ENCODE measurements around the gene GSTM3. TPM values are rescaled to one million over a fixed set of nuclear protein-coding genes. Genes with fewer than 3 reads are reported as not detected.

Gene GSTM3
- total and polyA plus RNA-seq, 2 experiments from 2014 or later, result 297 to 962 TPM

DNA sequence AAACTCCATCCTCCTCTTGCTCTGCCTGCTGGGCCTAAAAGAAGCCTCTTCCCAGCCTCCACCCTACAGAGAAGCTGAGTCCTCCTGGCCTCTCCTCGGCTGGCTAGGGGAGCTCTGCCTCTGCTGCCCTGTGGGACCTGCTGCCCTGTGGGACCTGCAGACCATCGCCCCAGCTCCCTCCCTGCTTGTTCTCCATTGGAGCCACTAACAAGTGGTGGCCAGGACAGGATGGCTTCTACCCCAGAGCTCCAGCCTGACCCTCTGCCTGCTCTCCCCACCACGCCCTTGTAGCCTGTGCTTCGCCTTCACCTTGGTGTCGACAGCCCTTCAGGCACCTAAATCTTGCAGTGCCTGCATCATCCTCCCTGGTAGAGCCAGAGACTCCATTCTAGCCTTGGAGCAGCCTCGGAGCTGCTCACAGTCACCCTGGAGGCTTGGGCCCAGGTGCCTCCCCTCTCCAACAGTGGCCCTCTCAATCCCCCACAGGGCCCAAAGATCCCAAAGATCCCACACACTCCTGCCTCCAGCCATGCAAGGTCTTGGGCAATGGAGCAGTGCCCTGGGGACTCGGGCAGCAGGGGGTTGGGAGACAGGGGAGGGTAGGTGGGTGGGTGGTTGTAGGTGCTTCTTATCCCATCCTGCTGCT, 19.9 kb upstream of the GSTM3 start:
- Histone ChIP-seq H3K27ac (peak overlapping the region; percentile 99), H3K4me3 (no peak overlapping the region), H3K9me2 (replicated peaks; ENCODE audit: insufficient read depth) (no peaks in the 10 kb centered on the region), H4K20me1 (ENCODE audit: insufficient read depth, poor library complexity, severe bottlenecking) (no peaks in the 10 kb centered on the region), H3K36me3 (replicated peaks; ENCODE audit: insufficient read depth, low read depth) (no peaks in the 10 kb centered on the region), H3K9me3 (ENCODE audit: low read depth) (no peaks in the 10 kb centered on the region), H3K79me2 (peaks cover 16% of the 10 kb centered on the region), H3K4me2 (peak overlapping the region; percentile 85), H3K27me3 (no peaks in the 10 kb centered on the region), H3K4me1 (ENCODE audit: insufficient read depth) (peaks cover 35% of the 10 kb centered on the region), H2AFZ (no peak overlapping the region)
- WGBS (ENCODE audit: low lambda C conversion rate, missing lambda C conversion rate), result 83% methylated on average over 7 of the region's 7 CpGs
- TF ChIP-seq, protein P1, sequence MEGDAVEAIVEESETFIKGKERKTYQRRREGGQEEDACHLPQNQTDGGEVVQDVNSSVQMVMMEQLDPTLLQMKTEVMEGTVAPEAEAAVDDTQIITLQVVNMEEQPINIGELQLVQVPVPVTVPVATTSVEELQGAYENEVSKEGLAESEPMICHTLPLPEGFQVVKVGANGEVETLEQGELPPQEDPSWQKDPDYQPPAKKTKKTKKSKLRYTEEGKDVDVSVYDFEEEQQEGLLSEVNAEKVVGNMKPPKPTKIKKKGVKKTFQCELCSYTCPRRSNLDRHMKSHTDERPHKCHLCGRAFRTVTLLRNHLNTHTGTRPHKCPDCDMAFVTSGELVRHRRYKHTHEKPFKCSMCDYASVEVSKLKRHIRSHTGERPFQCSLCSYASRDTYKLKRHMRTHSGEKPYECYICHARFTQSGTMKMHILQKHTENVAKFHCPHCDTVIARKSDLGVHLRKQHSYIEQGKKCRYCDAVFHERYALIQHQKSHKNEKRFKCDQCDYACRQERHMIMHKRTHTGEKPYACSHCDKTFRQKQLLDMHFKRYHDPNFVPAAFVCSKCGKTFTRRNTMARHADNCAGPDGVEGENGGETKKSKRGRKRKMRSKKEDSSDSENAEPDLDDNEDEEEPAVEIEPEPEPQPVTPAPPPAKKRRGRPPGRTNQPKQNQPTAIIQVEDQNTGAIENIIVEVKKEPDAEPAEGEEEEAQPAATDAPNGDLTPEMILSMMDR (IDR thresholded peaks at IDR 0.05; ENCODE audit: poor library complexity), result no peak
- TF ChIP-seq EZH2 (IDR thresholded peaks at IDR 0.05; ENCODE audit: borderline replicate concordance) (no peak), EZH2phosphoT487 (IDR thresholded peaks at IDR 0.05; ENCODE audit: low read depth, severe bottlenecking, unreplicated experiment) (no peak)
- no peak for DNase-seq (ENCODE audit: low spot score)

DNA sequence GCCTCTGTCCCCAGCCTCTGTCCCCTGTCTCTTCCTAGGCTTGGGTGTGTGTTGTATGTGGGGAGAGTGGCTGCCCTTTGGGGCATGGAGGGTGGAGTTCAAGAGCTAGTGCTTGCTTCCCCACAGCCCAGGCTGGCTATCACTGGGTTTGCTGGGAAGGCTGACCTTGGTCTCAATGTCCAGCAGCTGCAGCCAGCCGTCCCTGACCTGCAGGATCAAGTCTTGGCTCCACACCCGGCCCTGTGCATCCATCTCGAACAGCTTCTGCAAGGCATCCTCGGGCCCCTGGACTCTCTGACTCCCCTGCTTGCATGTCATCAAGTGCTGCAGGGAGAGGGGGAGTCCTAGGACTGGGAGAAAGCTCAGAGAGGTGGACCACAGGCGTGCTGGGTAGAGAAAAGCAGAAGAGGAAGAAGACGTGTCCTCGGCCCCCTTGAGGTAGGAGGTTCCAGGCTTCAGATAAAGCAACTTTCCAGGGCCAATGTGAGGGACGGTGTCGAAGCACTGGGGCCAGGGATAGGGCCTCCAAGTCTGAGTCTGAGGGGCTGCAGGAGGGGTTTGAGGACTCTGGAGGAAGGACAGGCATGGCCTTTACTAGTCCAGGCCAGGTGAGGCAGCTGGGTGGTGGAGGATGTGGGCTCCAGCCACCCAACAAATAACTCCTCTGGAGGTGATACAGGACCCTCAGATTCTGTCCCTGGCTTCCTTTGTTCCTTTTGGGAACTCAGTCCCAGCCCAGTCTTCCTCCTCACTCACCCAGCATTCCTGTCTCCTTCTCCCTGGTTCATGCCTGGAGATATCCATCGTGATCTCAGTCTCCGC, 18.9 kb upstream of the GSTM3 start:
- Histone ChIP-seq H4K20me1 (ENCODE audit: insufficient read depth, poor library complexity, severe bottlenecking) (no peaks in the 10 kb centered on the region), H3K9me2 (replicated peaks; ENCODE audit: insufficient read depth) (no peaks in the 10 kb centered on the region)

DNA sequence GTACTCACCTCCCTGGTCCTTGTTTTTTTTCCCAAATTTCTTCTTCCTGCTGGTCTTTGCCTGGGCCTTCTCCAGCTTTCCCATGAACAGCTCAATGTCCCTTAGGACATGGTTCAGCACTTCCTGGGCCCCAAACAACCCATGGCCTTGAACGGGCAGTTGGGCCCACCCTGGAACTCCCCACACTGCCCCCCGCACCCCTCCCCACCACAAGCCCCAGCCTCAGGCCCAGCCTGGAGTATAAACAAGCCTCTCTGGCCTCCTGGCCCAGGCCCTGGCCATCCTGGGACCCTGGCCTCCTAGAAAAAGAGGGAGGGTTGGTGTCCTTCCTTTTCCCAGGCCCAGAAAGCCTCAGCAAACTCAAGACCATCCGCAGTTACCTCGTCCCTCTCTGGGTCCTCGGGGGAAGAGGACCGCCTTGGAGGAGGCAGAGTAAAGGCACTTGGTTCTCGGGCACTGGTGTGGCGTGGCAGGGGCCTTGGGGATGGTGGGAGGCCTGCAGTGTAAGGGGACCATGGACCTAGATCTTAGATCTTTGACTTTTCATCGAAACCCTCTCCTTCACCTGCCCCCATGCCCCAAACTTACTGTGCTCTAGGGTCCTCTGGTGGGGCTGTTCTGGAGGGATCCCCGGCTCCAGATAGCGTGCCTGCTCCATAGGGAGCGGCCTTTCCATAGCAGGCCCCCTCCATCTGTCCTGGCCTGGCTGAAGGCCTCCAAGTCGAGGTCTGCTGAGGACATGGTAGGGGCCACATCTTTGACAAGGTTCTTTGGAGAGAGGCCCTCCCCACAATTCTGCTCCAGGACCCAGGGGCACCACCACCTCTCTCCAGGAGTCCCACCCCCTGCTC, 17.3 kb upstream of the GSTM3 start:
- H3K36me3 ChIP-seq (replicated peaks; ENCODE audit: insufficient read depth, low read depth), result no peaks in the 10 kb centered on the region
- H3K9me2 ChIP-seq (replicated peaks; ENCODE audit: insufficient read depth), result no peaks in the 10 kb centered on the region
- H4K20me1 ChIP-seq (ENCODE audit: insufficient read depth, poor library complexity, severe bottlenecking), result no peaks in the 10 kb centered on the region
- H3K4me1 ChIP-seq (ENCODE audit: insufficient read depth), result peaks cover 15% of the 10 kb centered on the region
- no peak overlapping the region for H3K27ac ChIP-seq
- H3K4me2 ChIP-seq, result no peak overlapping the region
- no peak for DNase-seq (ENCODE audit: low spot score)
- H3K4me3 ChIP-seq, result no peak overlapping the region
- H3K9me3 ChIP-seq (ENCODE audit: low read depth), result no peaks in the 10 kb centered on the region
- no peaks in the 10 kb centered on the region for H3K27me3 ChIP-seq
- peaks cover 7% of the 10 kb centered on the region for H3K79me2 ChIP-seq
- H2AFZ ChIP-seq, result no peak overlapping the region
- TF ChIP-seq EZH2phosphoT487 (IDR thresholded peaks at IDR 0.05; ENCODE audit: low read depth, severe bottlenecking, unreplicated experiment) (no peak), EZH2 (IDR thresholded peaks at IDR 0.05; ENCODE audit: borderline replicate concordance) (no peak)
- TF ChIP-seq, protein P1 (IDR thresholded peaks at IDR 0.05; ENCODE audit: poor library complexity), result no peak
- WGBS (ENCODE audit: low lambda C conversion rate, missing lambda C conversion rate), result 94% methylated on average over 13 of the region's 13 CpGs

More for the DNA sequence above, 18.9 kb upstream of the GSTM3 start:
- TF ChIP-seq EZH2phosphoT487 (IDR thresholded peaks at IDR 0.05; ENCODE audit: low read depth, severe bottlenecking, unreplicated experiment) (no peak), EZH2 (IDR thresholded peaks at IDR 0.05; ENCODE audit: borderline replicate concordance) (no peak)
- Histone ChIP-seq H3K4me1 (ENCODE audit: insufficient read depth) (peaks cover 28% of the 10 kb centered on the region), H3K4me3 (no peak overlapping the region), H3K9me3 (ENCODE audit: low read depth) (no peaks in the 10 kb centered on the region), H2AFZ (no peak overlapping the region), H3K27me3 (no peaks in the 10 kb centered on the region), H3K4me2 (no peak overlapping the region), H3K27ac (no peak overlapping the region), H3K36me3 (replicated peaks; ENCODE audit: insufficient read depth, low read depth) (no peaks in the 10 kb centered on the region), H3K79me2 (peaks cover 16% of the 10 kb centered on the region)
- WGBS (ENCODE audit: low lambda C conversion rate, missing lambda C conversion rate), result 93% methylated on average over 11 of the region's 11 CpGs
- no peak for DNase-seq (ENCODE audit: low spot score)
